Activated naive CD8-positive, alpha-beta T cell treated with anti-CD3 and anti-CD28 coated beads, Interleukin-2, amount 10 ng/mL, durations not matched to agents 7 days and 5 days (primary cell): Measurements from ENCODE around the gene FILIP1L. TPM values are rescaled to one million over a fixed set of nuclear protein-coding genes. Genes with fewer than 3 reads are reported as not detected.

Experiments used
- ATAC-seq: fragments of 150-1000 bp; cut with Tn5 transposase; one replicate; pipeline ENCODE4 v1.10.0; 2021; ENCODE audit warnings: low read depth, moderate library complexity
- POLR2A ChIA-PET: fragments of 350-600 bp; sonication (Branson Sonifier 250); formaldehyde crosslinking; loops from one replicate; lab custom pipeline; 2021; ENCODE audit warnings: antibody characterized with exemption; lab: Charles Lee
- DNase-seq: peaks from one replicate; pipeline ENCODE4 v3.0.0; 2021
- H3K27ac Mint-ChIP-seq: one replicate; pipeline ENCODE4 v1.8.0; 2022; ENCODE audit warnings: mild to moderate bottlenecking, mixed read lengths
- H3K27me3 Mint-ChIP-seq: one replicate; pipeline ENCODE4 v1.8.0; 2022; ENCODE audit warnings: mild to moderate bottlenecking, moderate library complexity, mixed read lengths
- H3K36me3 Mint-ChIP-seq: one replicate; pipeline ENCODE4 v1.8.0; 2021; ENCODE audit warnings: mild to moderate bottlenecking, mixed read lengths
- H3K4me1 Mint-ChIP-seq: one replicate; pipeline ENCODE4 v1.8.0; 2021; ENCODE audit warnings: mixed read lengths
- H3K4me3 Mint-ChIP-seq: one replicate; pipeline ENCODE4 v1.8.0; 2022; ENCODE audit warnings: mild to moderate bottlenecking, moderate library complexity, mixed read lengths
- H3K9me3 Mint-ChIP-seq: one replicate; pipeline ENCODE4 v1.8.0; 2021; ENCODE audit warnings: mixed read lengths
- total RNA-seq, 2 experiments: library from RNA; stranded (reverse); gene quantifications; one replicate each; pipeline ENCODE4 v1.2.3, GENCODE V29; 2021

FILIP1L gene
- total RNA-seq, 2 experiments from 2014 or later = 2.0 to 2.4 TPM

DNA sequence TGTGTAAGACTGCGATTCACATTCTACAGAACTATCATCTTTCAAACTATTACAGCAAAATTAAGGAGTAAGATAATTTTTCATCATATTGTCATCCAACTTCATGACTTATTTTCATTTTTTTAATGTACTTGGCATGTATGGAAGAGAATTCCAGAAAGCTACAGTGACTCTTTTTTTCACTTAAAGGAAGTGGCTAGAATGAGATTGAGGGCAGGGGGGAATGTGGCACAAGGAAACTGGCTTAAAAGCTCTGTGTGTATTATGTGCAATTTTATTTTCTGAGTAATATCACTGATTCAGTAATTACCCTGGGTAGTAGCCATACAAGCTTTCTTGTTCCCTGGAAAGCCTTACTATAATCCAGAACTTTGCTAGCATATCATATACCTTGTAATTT, 94.6 kb downstream of the FILIP1L start:
- peaks cover 5% of the 10 kb centered on the region for H3K4me1 Mint-ChIP-seq
- ATAC-seq (no peak), DNase-seq (no peak)
- POLR2A ChIA-PET = no interaction called here
- no peaks in the 10 kb centered on the region for H3K27me3 Mint-ChIP-seq
- H3K36me3 Mint-ChIP-seq = peaks cover 17% of the 10 kb centered on the region
- H3K27ac Mint-ChIP-seq = no peak overlapping the region
- no peak overlapping the region for H3K4me3 Mint-ChIP-seq
- H3K9me3 Mint-ChIP-seq = peaks cover 5% of the 10 kb centered on the region

DNA sequence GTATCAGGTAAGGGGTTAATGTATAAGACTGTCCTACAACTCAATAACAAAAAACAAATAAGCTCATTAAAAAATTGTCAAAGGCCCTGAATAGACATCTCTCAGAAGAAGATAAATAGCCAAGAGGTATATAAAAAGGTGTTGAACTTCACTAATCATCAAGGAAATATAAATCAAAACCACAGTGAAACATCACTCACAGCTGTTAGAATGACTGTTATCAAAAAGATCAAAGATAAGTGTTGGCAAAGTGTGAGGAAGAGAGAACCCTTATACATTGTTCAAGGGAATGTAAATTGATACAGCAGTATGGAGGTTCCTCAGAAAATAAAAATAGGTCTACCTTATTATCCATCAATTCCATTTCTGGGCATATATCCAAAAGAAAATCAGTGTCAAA, 95.5 kb downstream of the FILIP1L start:
- POLR2A ChIA-PET = no interaction called here
- Mint-ChIP-seq H3K4me1 (peaks cover 5% of the 10 kb centered on the region), H3K27me3 (no peaks in the 10 kb centered on the region), H3K27ac (no peak overlapping the region), H3K36me3 (peaks cover 20% of the 10 kb centered on the region), H3K4me3 (no peak overlapping the region), H3K9me3 (peaks cover 5% of the 10 kb centered on the region)
- ATAC-seq (no peak), DNase-seq (no peak)

- no peak overlapping the region for H3K4me3 Mint-ChIP-seq
- H3K36me3 Mint-ChIP-seq = peaks cover 25% of the 10 kb centered on the region
- peaks cover 5% of the 10 kb centered on the region for H3K4me1 Mint-ChIP-seq
- no peak overlapping the region for H3K27ac Mint-ChIP-seq
- POLR2A ChIA-PET = no interaction called here
- DNase-seq (no peak), ATAC-seq (no peak)
- peaks cover 3% of the 10 kb centered on the region for H3K9me3 Mint-ChIP-seq
- H3K27me3 Mint-ChIP-seq = no peaks in the 10 kb centered on the region
Measured at GRCh38 chr3:100010087-100010417, 104.2 kb downstream of the FILIP1L start.

- peaks cover 21% of the 10 kb centered on the region for H3K36me3 Mint-ChIP-seq
- no peak overlapping the region for H3K27ac Mint-ChIP-seq
- H3K4me3 Mint-ChIP-seq = no peak overlapping the region
- peaks cover 8% of the 10 kb centered on the region for H3K4me1 Mint-ChIP-seq
- H3K9me3 Mint-ChIP-seq = peaks cover under 1% of the 10 kb centered on the region
- POLR2A ChIA-PET = no interaction called here
- no peak for ATAC-seq
- DNase-seq = no peak
- H3K27me3 Mint-ChIP-seq = no peaks in the 10 kb centered on the region
Measured at GRCh38 chr3:100009276-100010086, 104.8 kb downstream of the FILIP1L start.

DNA sequence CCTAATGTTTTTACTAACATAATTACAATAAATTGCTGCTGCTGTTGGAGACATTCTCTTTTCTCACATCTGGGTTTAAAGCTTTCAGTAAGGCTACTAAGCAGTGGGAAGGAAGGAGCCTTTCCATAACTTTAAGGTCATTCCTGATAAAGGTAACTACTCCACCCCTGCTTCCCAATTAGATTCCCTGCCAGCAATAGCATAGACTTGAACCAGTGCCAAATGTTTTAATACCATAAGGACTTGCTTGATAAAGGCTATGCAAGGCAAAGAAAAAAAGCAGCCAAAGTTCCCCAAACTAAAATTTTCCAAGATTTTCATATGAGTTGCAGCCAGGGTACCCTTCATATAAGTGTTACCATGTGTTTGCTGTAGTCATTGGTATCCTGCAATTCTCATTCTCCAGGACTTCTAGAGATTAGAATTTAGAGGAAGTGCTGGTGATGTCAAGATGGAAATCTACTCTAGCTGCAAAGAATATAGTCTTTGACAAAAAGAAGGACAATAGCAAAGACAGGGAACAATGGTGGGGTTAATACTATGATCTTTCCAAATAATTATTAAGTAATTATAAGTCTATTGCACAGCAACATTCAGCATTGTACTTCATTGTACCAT, 106.1 kb downstream of the FILIP1L start:
- Mint-ChIP-seq H3K36me3 (peaks cover 23% of the 10 kb centered on the region), H3K4me3 (no peak overlapping the region), H3K9me3 (peaks cover 4% of the 10 kb centered on the region), H3K27me3 (no peaks in the 10 kb centered on the region), H3K27ac (no peak overlapping the region), H3K4me1 (peaks cover 14% of the 10 kb centered on the region)
- POLR2A ChIA-PET = no interaction called here
- ATAC-seq (no peak), DNase-seq (no peak)

DNA sequence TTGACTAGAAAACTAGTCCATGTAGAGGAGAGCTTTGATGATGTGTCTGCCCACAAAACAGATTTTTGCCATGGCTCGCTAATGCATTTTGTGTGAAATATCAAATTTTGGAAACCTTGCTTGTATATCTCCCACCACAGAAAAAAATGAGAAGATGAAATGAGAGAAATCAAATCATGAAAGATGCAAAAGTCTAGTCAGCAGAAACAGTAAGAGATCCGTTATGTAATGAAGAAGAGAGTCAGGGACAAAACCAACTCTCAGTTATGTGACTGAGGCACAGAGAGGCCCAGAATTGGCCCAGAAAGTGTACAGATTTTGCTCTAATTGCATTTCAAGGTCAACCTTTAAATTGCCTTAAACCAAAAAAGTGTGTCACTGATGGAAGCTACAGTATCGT, 107.0 kb downstream of the FILIP1L start:
- ATAC-seq = no peak
- peaks cover 23% of the 10 kb centered on the region for H3K36me3 Mint-ChIP-seq
- no peak overlapping the region for H3K27ac Mint-ChIP-seq
- POLR2A ChIA-PET = no interaction called here
- peaks cover 17% of the 10 kb centered on the region for H3K4me1 Mint-ChIP-seq
- DNase-seq = no peak
- no peak overlapping the region for H3K4me3 Mint-ChIP-seq
- H3K9me3 Mint-ChIP-seq = peaks cover 4% of the 10 kb centered on the region
- H3K27me3 Mint-ChIP-seq = no peaks in the 10 kb centered on the region

DNA sequence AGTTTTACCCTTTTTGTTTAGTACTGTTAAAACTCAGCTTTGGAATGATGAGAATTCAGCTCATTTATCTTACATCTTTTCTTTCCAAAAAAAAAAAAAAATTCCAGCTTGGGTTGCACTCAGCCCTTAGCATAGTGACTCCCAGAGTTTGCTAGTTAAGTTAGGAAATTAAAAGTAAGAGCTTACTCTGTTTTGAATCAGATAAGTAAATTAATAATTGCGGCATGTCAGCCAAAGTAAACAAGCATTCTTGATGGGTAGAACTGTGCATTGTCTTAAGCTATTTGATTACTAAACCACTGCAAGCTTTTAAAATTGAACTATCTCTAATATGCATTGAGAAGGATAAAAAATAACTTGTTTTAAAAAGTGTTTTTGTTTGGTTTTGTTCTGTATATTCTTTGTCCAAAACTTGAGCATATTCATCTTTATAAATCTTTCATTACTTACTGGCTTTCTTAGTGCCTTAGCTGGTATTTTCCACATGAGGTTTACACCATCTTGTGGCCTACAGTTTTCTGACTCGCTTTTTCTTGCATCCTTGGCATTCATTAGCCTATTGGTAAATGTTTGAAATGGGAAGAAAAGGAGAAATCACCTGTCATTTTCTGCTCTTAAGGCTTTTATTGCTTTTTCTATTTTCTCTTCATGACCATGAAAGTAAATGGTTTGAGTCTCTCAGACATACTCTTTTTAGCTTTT, 107.6 kb downstream of the FILIP1L start:
- DNase-seq (no peak), ATAC-seq (no peak)
- H3K36me3 Mint-ChIP-seq = peaks cover 23% of the 10 kb centered on the region
- H3K4me3 Mint-ChIP-seq = no peak overlapping the region
- peaks cover 17% of the 10 kb centered on the region for H3K4me1 Mint-ChIP-seq
- POLR2A ChIA-PET = no interaction called here
- no peaks in the 10 kb centered on the region for H3K27me3 Mint-ChIP-seq
- peaks cover 4% of the 10 kb centered on the region for H3K9me3 Mint-ChIP-seq
- H3K27ac Mint-ChIP-seq = no peak overlapping the region

GRCh38 chr3:100005665-100006393, 108.5 kb downstream of the FILIP1L start:
- no peak for ATAC-seq
- DNase-seq = no peak
- POLR2A ChIA-PET = no interaction called here
- Mint-ChIP-seq H3K4me1 (peaks cover 17% of the 10 kb centered on the region), H3K9me3 (peaks cover 4% of the 10 kb centered on the region), H3K4me3 (no peak overlapping the region), H3K36me3 (peaks cover 15% of the 10 kb centered on the region), H3K27me3 (no peaks in the 10 kb centered on the region), H3K27ac (no peak overlapping the region)

- POLR2A ChIA-PET = no interaction called here
- DNase-seq (no peak), ATAC-seq (no peak)
- Mint-ChIP-seq H3K4me1 (peaks cover 17% of the 10 kb centered on the region), H3K27ac (peak overlapping the region; percentile 7), H3K27me3 (no peaks in the 10 kb centered on the region), H3K36me3 (peaks cover 12% of the 10 kb centered on the region), H3K4me3 (no peak overlapping the region), H3K9me3 (peaks cover 4% of the 10 kb centered on the region)
Measured at GRCh38 chr3:100004931-100005330, 109.4 kb downstream of the FILIP1L start.

DNA sequence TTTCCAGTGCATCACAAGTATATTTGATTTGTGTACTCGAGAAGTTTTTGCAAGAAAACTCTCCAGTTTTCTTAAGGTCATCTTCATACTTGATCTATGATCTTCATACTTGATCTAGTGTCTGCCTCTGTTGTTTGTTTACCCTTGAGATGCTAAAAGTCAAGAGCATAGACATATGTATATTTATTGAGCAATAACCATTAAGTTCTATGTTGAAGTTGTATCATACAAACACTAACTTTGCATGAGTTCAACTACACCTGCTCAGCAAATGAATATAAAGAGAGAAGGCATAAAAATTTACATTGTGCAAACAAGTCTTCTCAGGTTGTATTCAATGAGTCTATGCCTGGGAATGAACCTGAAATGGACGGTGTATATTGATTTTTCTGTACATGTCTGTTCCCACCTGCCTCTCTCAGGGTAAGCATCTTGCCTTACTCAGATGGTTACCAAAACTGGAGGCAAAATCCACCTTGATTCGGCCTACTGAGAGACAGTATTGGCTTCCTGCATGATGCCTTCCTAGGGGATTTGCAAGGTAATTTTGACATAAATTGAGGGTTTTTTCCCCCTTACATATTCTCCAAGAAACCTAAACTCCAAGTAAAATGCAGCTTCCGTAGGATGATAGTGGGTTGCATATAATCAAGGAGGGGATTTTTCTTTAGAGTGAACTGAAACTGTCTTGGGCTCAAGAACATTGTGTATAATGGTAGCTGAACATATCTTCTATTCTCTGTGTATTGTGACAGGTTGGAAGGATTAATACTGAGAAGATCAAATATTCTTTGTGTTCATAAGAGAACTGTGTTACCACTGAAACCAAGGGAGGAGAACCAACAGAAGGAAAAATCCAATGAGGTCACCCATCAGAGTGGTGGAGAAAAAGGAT, 110.4 kb downstream of the FILIP1L start:
- Mint-ChIP-seq H3K27ac (peak overlapping the region; percentile 7), H3K4me3 (no peak overlapping the region), H3K36me3 (peaks cover 13% of the 10 kb centered on the region), H3K27me3 (no peaks in the 10 kb centered on the region), H3K9me3 (peaks cover 4% of the 10 kb centered on the region), H3K4me1 (peaks cover 15% of the 10 kb centered on the region)
- ATAC-seq = no peak
- no peak for DNase-seq
- POLR2A ChIA-PET = no interaction called here

DNA sequence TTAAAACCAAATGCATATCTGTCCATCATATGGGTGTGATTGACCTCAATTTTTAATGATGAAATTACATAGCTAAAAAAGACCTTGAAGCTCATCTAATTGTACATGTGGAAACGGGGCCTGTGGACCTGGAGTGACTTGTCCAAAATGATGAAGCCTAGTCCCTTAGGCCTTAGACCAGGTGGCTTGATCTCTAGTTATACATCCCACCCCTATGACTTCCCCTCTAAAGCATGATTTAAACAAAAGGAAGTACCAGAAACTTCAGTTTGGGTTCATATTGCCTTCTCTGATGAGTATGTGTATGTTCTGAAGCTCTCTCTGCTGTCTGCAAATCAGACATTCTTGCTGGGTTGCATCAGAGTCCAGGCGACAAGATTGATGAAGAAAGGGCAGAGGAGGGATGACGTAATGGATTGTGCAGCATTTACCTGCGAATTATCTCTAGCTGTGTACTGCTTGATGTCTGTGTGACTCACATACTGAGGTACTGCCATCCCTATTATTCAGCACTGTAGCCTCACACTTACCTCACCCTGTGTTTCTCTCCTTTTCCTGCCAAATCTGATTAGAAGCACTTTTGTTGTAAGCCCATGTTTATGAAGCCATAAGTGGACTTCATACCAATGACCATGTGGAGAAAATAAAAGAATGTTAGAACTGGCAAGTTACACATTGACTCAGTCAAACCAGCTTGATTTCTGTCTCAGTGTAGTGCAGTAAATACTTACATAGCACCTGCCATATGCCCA, 111.5 kb downstream of the FILIP1L start:
- H3K4me3 Mint-ChIP-seq = no peak overlapping the region
- H3K4me1 Mint-ChIP-seq = peaks cover 15% of the 10 kb centered on the region
- H3K36me3 Mint-ChIP-seq = peaks cover 13% of the 10 kb centered on the region
- POLR2A ChIA-PET = interaction anchor here (1.2 kb wide), 1 partner anchor 104 kb away, joined by 3 read pairs; no protein-coding TSS in a partner anchor
- ATAC-seq (no peak), DNase-seq (no peak)
- H3K9me3 Mint-ChIP-seq = peaks cover 7% of the 10 kb centered on the region
- H3K27ac Mint-ChIP-seq = no peak overlapping the region
- no peaks in the 10 kb centered on the region for H3K27me3 Mint-ChIP-seq
